Cardiac muscle cell (in vitro differentiated cells and primary cell): ENCODE measurements around the gene ELFN2. TPM values are rescaled to one million over a fixed set of nuclear protein-coding genes. Genes with fewer than 3 reads are reported as not detected.
"Not testable (repeated sequence)": the region's sequence is repeated elsewhere in the genome, so short reads cannot be mapped to it uniquely, and the experiment has no call there.

Source experiments
- DNase-seq, 2 donors: peaks; one replicate each; pipeline versions ENCODE4 v3.0.0 to v3.0.0-alpha.2; 2010 to 2017; ENCODE audit warnings: low read depth in 1 of 2, low spot score in 1 of 2
- H3K27ac ChIP-seq: fragments of 200-600 bp; sonication (generic); 2 replicates; pipeline ENCODE4 v1.5.1; 2016
- H3K27me3 ChIP-seq: fragments of 200-600 bp; sonication (generic); 2 replicates; pipeline ENCODE4 v1.6.0; 2016; ENCODE audit warnings: control low read depth
- H3K36me3 ChIP-seq: fragments of 200-600 bp; sonication (generic); 2 replicates; pipeline ENCODE4 v1.5.1; 2016; ENCODE audit warnings: control low read depth
- H3K4me1 ChIP-seq: fragments of 200-600 bp; sonication (generic); 2 replicates; pipeline ENCODE4 v1.8.1; 2017; ENCODE audit warnings: low read depth, mild to moderate bottlenecking, mixed run types
- H3K4me3 ChIP-seq: fragments of 200-600 bp; sonication (generic); 2 replicates; pipeline ENCODE4 v1.5.1; 2016; ENCODE audit warnings: mild to moderate bottlenecking
- H3K9me3 ChIP-seq: fragments of 200-600 bp; sonication (generic); 2 replicates; pipeline ENCODE4 v1.5.1; 2017; ENCODE audit warnings: low read depth, mild to moderate bottlenecking, control low read depth
- CTCF ChIP-seq: IDR thresholded peaks from 2 replicates; pipeline ENCODE4 v1.5.1; 2012; ENCODE audit warnings: low read depth, mild to moderate bottlenecking, low read length
- polyA plus RNA-seq: library from polyadenylated mRNA; unstranded; fragments of >200 nt; fragmentation: Nextera tagmentation; extraction: Ambion mirVana; gene quantifications from 2 replicates; pipeline ENCODE4 v1.2.1, GENCODE V29; 2016
- total RNA-seq: library from RNA; depleted of rRNA; stranded (reverse); fragments of >200 nt; gene quantifications from 2 replicates; pipeline ENCODE4 v1.2.3, GENCODE V29; 2016

Gene ELFN2
- total and polyA plus RNA-seq, 2 experiments from 2014 or later: 0.09 TPM; not detected in 1

GRCh38 chr22:37401401-37402183 lies 25.7 kb downstream of the ELFN2 start:
- Histone ChIP-seq H3K4me1 (no peaks in the 10 kb centered on the region), H3K27me3 (no peaks in the 10 kb centered on the region), H3K36me3 (no peaks in the 10 kb centered on the region), H3K9me3 (no peaks in the 10 kb centered on the region), H3K27ac (no peak overlapping the region), H3K4me3 (no peak overlapping the region)
- DNase-seq: peak in 1 of 2 donors; percentile 87
- no peak for TF ChIP-seq CTCF

GRCh38 chr22:37400719-37401118 lies 26.6 kb downstream of the ELFN2 start:
- no peaks in the 10 kb centered on the region for H3K9me3 ChIP-seq
- no peak overlapping the region for H3K27ac ChIP-seq
- no peaks in the 10 kb centered on the region for H3K36me3 ChIP-seq
- H3K4me3 ChIP-seq: no peak overlapping the region
- no peaks in the 10 kb centered on the region for H3K27me3 ChIP-seq
- H3K4me1 ChIP-seq: no peaks in the 10 kb centered on the region
- peak in 1 of 2 donors; percentile 27 for DNase-seq
- TF ChIP-seq CTCF: no peak

GRCh38 chr22:37399457-37399856 lies 27.8 kb downstream of the ELFN2 start:
- not testable (repeated sequence) for DNase-seq

GRCh38 chr22:37397226-37397625 lies 30.1 kb downstream of the ELFN2 start:
- H3K36me3 ChIP-seq: no peaks in the 10 kb centered on the region
- H3K27me3 ChIP-seq: no peaks in the 10 kb centered on the region
- H3K27ac ChIP-seq: no peak overlapping the region
- no peak for DNase-seq
- H3K4me3 ChIP-seq: no peak overlapping the region
- peaks cover 10% of the 10 kb centered on the region for H3K4me1 ChIP-seq
- TF ChIP-seq CTCF: no peak
- H3K9me3 ChIP-seq: no peaks in the 10 kb centered on the region

More at GRCh38 chr22:37399457-37399856, 27.8 kb downstream of the ELFN2 start:
- not testable (repeated sequence) for H3K4me1 ChIP-seq, H3K4me3 ChIP-seq, H3K36me3 ChIP-seq, H3K27me3 ChIP-seq, H3K27ac ChIP-seq, H3K9me3 ChIP-seq

- TF ChIP-seq CTCF: no peak
- H3K4me3 ChIP-seq: no peak overlapping the region
- peaks cover 10% of the 10 kb centered on the region for H3K4me1 ChIP-seq
- no peaks in the 10 kb centered on the region for H3K27me3 ChIP-seq
- H3K36me3 ChIP-seq: no peaks in the 10 kb centered on the region
- no peaks in the 10 kb centered on the region for H3K9me3 ChIP-seq
- H3K27ac ChIP-seq: no peak overlapping the region
- DNase-seq: no peak
Measured at GRCh38 chr22:37396488-37397084, 30.7 kb downstream of the ELFN2 start.

DNA sequence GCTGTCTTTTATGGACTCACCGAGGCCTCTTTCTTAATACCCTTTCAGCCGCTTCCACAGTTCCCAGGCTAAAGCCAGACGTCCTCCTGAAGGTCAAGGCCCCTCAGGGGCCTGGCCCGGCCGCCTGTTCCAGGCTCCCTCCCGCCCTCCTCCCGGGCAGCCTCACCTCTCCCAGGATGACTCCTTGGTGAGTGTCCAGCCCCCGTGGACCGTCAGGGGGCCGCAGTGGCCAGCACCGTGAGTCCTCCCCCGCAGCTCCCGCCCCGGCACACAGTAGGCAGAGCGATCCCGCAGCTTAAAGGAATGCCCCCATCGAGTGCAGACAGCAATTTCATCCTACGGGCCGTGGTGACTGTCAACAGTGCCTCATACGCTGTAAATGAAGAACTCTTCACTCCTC lies 32.9 kb downstream of the ELFN2 start:
- Histone ChIP-seq H3K27ac (peak overlapping the region; percentile 40), H3K9me3 (no peaks in the 10 kb centered on the region), H3K4me3 (no peak overlapping the region), H3K4me1 (peaks cover 10% of the 10 kb centered on the region), H3K27me3 (no peaks in the 10 kb centered on the region), H3K36me3 (no peaks in the 10 kb centered on the region)
- TF ChIP-seq CTCF: no peak
- peak in 1 of 2 donors; percentile 36 for DNase-seq
